Activated CD8-positive, alpha-beta memory T cell treated with anti-CD3 and anti-CD28 coated beads for 36 hours (primary cell): ENCODE measurements around the gene INSYN1. TPM values are rescaled to one million over a fixed set of nuclear protein-coding genes. Genes with fewer than 3 reads are reported as not detected.

Experiments used
- CTCF ChIA-PET: fragments of 350-600 bp; sonication (Branson Sonifier 250); formaldehyde crosslinking; loops from one replicate; lab custom pipeline; 2021; ENCODE audit warnings: antibody characterized with exemption; lab: Charles Lee
- POLR2A ChIA-PET: fragments of 350-600 bp; sonication (Branson Sonifier 250); formaldehyde crosslinking; loops from one replicate; lab custom pipeline; 2021; ENCODE audit warnings: antibody characterized with exemption; lab: Charles Lee
- total RNA-seq, 2 experiments: library from RNA; stranded (reverse); gene quantifications; one replicate each; pipeline ENCODE4 v1.2.3, GENCODE V29; 2021

INSYN1 gene
- total RNA-seq, 2 experiments from 2014 or later, result not detected

GRCh38 chr15:73781038-73781925 is 28.1 kb upstream of the INSYN1 start:
- POLR2A ChIA-PET, result no interaction called here
- CTCF ChIA-PET, result no interaction called here

- POLR2A ChIA-PET, result no interaction called here
- CTCF ChIA-PET, result no interaction called here
These were observed 26.8 kb upstream of the INSYN1 start for GRCh38 chr15:73779974-73780373.

- CTCF ChIA-PET, result no interaction called here
- POLR2A ChIA-PET, result no interaction called here
These were observed 24.6 kb upstream of the INSYN1 start for GRCh38 chr15:73777741-73778140.

GRCh38 chr15:73773428-73773827 is 20.3 kb upstream of the INSYN1 start:
- CTCF ChIA-PET, result no interaction called here
- POLR2A ChIA-PET, result no interaction called here

GRCh38 chr15:73771385-73772045 is 18.4 kb upstream of the INSYN1 start:
- CTCF ChIA-PET, result no interaction called here
- POLR2A ChIA-PET, result no interaction called here

- CTCF ChIA-PET, result no interaction called here
- POLR2A ChIA-PET, result no interaction called here
These were observed 16.9 kb upstream of the INSYN1 start for GRCh38 chr15:73770050-73770449.

- ChIA-PET POLR2A (no interaction called here), CTCF (interaction anchor here (0.6 kb wide), 1 partner anchor 591 kb away, joined by 3 read pairs; no protein-coding TSS in a partner anchor)
These were observed 14.8 kb upstream of the INSYN1 start for GRCh38 chr15:73767806-73768501.

DNA sequence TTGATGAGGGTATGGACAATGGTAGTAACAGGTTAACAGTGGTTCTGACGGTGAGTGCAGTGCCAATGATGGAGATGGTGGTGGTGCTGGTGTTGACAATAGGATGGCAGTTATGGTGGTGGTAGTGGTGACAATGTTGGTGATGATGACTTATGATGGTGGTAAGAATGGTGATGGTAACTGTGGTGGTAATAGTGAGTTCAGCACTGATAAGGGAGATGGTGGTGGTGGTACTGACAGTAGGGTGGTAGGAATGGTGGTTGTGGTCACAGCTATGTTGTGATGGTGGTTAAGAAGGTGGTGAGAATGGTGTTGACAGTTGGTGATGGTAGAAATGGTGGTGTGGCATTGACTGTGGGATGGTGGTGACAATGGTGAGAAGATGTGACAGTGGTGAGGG is 13.4 kb upstream of the INSYN1 start:
- POLR2A ChIA-PET, result no interaction called here

GRCh38 chr15:73765778-73766177 is 12.6 kb upstream of the INSYN1 start:
- ChIA-PET POLR2A (no interaction called here), CTCF (no interaction called here)

More for the DNA sequence above, 13.4 kb upstream of the INSYN1 start:
- CTCF ChIA-PET, result no interaction called here

DNA sequence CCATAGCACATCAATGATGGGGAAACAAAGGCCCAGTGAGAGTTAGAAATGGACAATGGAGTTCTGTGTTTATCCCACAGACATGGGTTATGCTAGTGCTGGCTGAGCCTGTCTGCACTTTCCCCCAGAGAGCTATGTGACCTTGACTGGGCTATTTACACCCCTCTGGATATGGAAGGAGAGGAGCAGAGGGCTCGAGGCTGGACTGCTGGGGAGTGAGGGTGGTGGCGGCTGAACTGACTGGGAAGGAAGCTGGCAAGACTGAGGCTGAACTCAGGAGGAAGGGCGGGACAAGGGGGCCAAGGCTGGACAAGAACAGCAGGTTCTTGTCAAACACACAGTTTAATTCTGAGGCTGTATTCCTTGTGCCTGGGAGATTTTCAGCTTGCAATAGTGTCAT is 10.8 kb upstream of the INSYN1 start:
- ChIA-PET CTCF (no interaction called here), POLR2A (no interaction called here)

GRCh38 chr15:73760330-73761329 is 7.5 kb upstream of the INSYN1 start:
- CTCF ChIA-PET, result no interaction called here
- POLR2A ChIA-PET, result no interaction called here

DNA sequence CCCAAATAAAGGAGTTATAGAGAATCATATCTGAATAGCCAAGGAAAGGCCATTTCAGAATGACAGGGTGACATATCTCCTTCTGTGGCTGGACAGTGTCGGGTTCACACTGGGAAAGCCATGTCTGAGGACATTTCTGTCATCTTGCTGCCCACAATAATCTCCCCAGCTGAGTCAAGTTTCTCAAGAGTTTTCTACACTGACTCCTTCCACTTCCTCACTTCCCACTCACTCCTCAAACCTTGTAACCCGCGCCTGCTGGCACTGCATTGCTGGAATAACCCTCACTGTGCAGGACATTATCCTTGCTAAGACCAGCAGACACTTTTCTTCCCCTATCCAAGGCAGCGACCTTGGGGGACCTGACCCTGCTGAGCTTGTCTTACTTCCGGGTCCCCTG is 5.3 kb upstream of the INSYN1 start:
- ChIA-PET POLR2A (no interaction called here), CTCF (interaction anchor here (0.7 kb wide), 1 partner anchor 413 kb away, joined by 5 read pairs; no protein-coding TSS in a partner anchor)

DNA sequence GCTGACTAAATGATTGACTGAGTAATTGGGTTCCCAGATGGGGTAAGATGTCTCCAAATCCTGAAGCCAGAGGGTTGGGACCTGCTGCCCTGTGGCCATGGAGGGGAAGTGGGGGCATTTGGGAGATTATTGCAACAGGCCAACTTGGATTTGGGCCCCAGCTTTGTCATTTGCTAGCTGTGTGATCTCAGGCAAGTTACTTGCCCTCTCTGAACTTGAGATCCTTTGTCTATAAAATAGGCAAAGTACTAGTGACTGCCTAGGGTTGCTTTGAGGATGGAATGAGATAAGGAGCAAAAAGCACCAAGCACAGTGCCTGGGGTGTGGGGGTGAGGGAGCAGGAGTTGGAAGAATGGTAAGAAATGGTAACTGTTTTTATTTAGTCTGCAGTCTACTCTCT is 4.4 kb upstream of the INSYN1 start:
- ChIA-PET POLR2A (no interaction called here), CTCF (no interaction called here)

- CTCF ChIA-PET, result no interaction called here
- POLR2A ChIA-PET, result no interaction called here
These were observed 3.9 kb upstream of the INSYN1 start for GRCh38 chr15:73756947-73757513.

DNA sequence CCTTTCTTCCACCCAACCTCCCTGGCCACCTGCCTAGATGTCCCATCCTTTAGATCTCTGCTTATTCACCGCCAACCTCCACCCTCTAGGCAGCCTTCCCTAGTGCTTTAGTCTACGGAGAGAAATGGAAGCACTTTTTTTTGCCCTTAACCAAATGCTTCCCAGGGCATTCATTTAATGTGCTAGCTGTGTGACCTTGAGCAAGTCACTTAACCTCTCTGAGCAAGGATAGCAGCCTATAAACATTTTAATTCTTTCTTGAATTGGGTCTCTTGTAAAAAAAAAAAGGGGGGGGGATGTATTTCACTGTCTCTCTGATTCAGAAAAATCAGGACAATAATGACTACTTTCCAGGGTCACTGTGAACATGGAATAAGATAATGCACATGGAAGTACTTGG is 3.2 kb upstream of the INSYN1 start:
- POLR2A ChIA-PET, result no interaction called here
- CTCF ChIA-PET, result no interaction called here

GRCh38 chr15:73755946-73756345 is 2.8 kb upstream of the INSYN1 start:
- POLR2A ChIA-PET, result no interaction called here

GRCh38 chr15:73755481-73755880 is 2.3 kb upstream of the INSYN1 start:
- ChIA-PET POLR2A (no interaction called here), CTCF (no interaction called here)

More at GRCh38 chr15:73755946-73756345, 2.8 kb upstream of the INSYN1 start:
- CTCF ChIA-PET, result no interaction called here

DNA sequence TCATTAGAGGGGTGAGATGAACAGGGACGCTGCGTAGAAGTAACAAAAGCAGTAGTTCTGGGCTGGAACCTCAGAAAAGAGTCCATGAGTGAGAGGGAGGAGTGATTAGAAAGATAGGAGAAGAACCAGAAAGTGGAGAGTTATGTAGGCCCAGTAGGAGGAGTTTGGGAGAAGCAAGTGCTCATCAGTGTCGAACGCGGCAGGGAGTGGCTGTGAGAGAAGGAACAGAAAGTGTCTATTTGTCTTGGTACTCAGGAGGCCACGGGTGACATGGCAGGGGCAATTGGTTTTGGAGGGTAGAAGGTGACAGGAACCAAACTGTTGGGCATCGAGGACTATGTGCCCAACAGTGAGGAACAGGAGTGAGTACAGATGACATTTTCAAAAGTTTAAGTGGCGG is 1.3 kb upstream of the INSYN1 start:
- ChIA-PET POLR2A (no interaction called here), CTCF (no interaction called here)

DNA sequence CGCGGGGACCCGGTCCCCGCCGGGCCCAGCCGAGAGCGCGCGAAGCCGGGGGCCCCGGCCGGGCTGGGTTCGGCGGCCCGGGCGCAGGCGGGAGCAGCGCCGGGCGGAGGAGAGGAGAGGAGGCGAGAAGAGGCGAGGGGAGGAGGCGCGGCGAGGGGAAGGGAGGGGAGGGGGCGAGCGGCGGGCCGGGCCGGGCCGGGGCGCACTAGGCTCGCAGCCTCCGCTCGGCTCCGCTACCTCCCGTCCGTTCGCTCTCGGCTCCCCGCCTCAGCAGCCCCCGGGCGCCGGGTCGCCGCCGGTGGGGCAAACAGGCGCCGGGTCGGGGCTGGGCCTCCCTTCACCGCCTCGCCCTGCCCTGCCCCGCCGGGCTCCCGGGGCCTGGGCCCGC is 351 bp downstream of the INSYN1 start:
- CTCF ChIA-PET, result no interaction called here

More for the DNA sequence above, 351 bp downstream of the INSYN1 start:
- POLR2A ChIA-PET, result no interaction called here
